ENCODE measurements around the gene TRNT1. TPM values are rescaled to one million over a fixed set of nuclear protein-coding genes. Genes with fewer than 3 reads are reported as not detected.

The TRNT1 gene
- total RNA-seq, 3 donors from 2014 or later (not counting 1 experiment from before 2014, with no cell fraction given): 33.3 to 41.9 (median 36.6) TPM

GRCh38 chr3:3087279-3087678 is 39.5 kb upstream of the TRNT1 start:
- H3K4me1 Mint-ChIP-seq: peaks cover 0 to 4% of the 10 kb centered on the region in 2 donors
- TF ChIP-seq CTCF (IDR thresholded peaks at IDR 0.05): no peak
- H3K4me3 ChIP-seq (ENCODE audit: low read length): no peak overlapping the region
- DNase-seq: no peak
- no peak overlapping the region for H3K27ac Mint-ChIP-seq
- no peaks in the 10 kb centered on the region for H3K9me3 ChIP-seq (ENCODE audit: control insufficient read depth, insufficient read depth, low read length)
- no peaks in the 10 kb centered on the region for H3K27me3 ChIP-seq (ENCODE audit: control insufficient read depth, insufficient read depth, low read length)
- H3K36me3 Mint-ChIP-seq: no peaks in the 10 kb centered on the region
- no peaks in the 10 kb centered on the region for H3K4me1 ChIP-seq (ENCODE audit: control insufficient read depth, insufficient read depth, low read length)
- peaks cover 7 to 8% of the 10 kb centered on the region in 2 donors for H3K27me3 Mint-ChIP-seq (ENCODE audit: low read depth in 2 of 2)
- H3K9me3 Mint-ChIP-seq: no peaks in the 10 kb centered on the region
- no peak for ATAC-seq
- H3K36me3 ChIP-seq (ENCODE audit: control insufficient read depth, insufficient read depth, low read length): no peaks in the 10 kb centered on the region
- no peak overlapping the region for H3K27ac ChIP-seq (ENCODE audit: low read length)
- intact Hi-C loops (cut with micrococcal nuclease): no loop called here
- no peak overlapping the region for H3K4me3 Mint-ChIP-seq

GRCh38 chr3:3087716-3088465 is 38.8 kb upstream of the TRNT1 start:
- Mint-ChIP-seq H3K36me3 (no peaks in the 10 kb centered on the region), H3K4me3 (no peak overlapping the region), H3K27ac (no peak overlapping the region), H3K9me3 (no peaks in the 10 kb centered on the region), H3K4me1 (peaks cover 0 to 4% of the 10 kb centered on the region in 2 donors), H3K27me3 (ENCODE audit: low read depth in 2 of 2) (peaks cover 7 to 8% of the 10 kb centered on the region in 2 donors)
- H3K9me3 ChIP-seq (ENCODE audit: control insufficient read depth, insufficient read depth, low read length): no peaks in the 10 kb centered on the region
- ATAC-seq (no peak), DNase-seq (no peak)
- intact Hi-C loops (cut with micrococcal nuclease): no loop called here
- H3K27ac ChIP-seq (ENCODE audit: low read length): no peak overlapping the region
- no peaks in the 10 kb centered on the region for H3K27me3 ChIP-seq (ENCODE audit: control insufficient read depth, insufficient read depth, low read length)
- H3K4me1 ChIP-seq (ENCODE audit: control insufficient read depth, insufficient read depth, low read length): no peaks in the 10 kb centered on the region
- H3K36me3 ChIP-seq (ENCODE audit: control insufficient read depth, insufficient read depth, low read length): no peaks in the 10 kb centered on the region
- no peak for TF ChIP-seq CTCF (IDR thresholded peaks at IDR 0.05)
- H3K4me3 ChIP-seq (ENCODE audit: low read length): no peak overlapping the region
- 89% methylated on average over 6 of the region's 7 CpGs for WGBS (ENCODE audit: insufficient coverage)

- Histone ChIP-seq H3K27ac (ENCODE audit: low read length) (no peak overlapping the region), H3K4me3 (ENCODE audit: low read length) (no peak overlapping the region), H3K27me3 (ENCODE audit: control insufficient read depth, insufficient read depth, low read length) (no peaks in the 10 kb centered on the region), H3K9me3 (ENCODE audit: control insufficient read depth, insufficient read depth, low read length) (no peaks in the 10 kb centered on the region), H3K4me1 (ENCODE audit: control insufficient read depth, insufficient read depth, low read length) (no peaks in the 10 kb centered on the region), H3K36me3 (ENCODE audit: control insufficient read depth, insufficient read depth, low read length) (no peaks in the 10 kb centered on the region)
- Mint-ChIP-seq H3K9me3 (no peaks in the 10 kb centered on the region), H3K4me3 (no peak overlapping the region), H3K27me3 (ENCODE audit: low read depth in 2 of 2) (peaks cover 6 to 13% of the 10 kb centered on the region in 2 donors), H3K36me3 (no peaks in the 10 kb centered on the region), H3K27ac (no peak overlapping the region), H3K4me1 (peaks cover 0 to 4% of the 10 kb centered on the region in 2 donors)
- intact Hi-C loops (cut with micrococcal nuclease): no loop called here
- WGBS (ENCODE audit: insufficient coverage): 63% methylated on average over 4 of the region's 4 CpGs
- no peak for TF ChIP-seq CTCF (IDR thresholded peaks at IDR 0.05)
- DNase-seq: no peak
- ATAC-seq: no peak
Observed at GRCh38 chr3:3089017-3089416, 37.7 kb upstream of the TRNT1 start.

GRCh38 chr3:3097958-3098357 is 28.8 kb upstream of the TRNT1 start:
- Histone ChIP-seq H3K27me3 (ENCODE audit: control insufficient read depth, insufficient read depth, low read length) (no peaks in the 10 kb centered on the region), H3K4me3 (ENCODE audit: low read length) (no peak overlapping the region), H3K27ac (ENCODE audit: low read length) (no peak overlapping the region), H3K9me3 (ENCODE audit: control insufficient read depth, insufficient read depth, low read length) (no peaks in the 10 kb centered on the region), H3K4me1 (ENCODE audit: control insufficient read depth, insufficient read depth, low read length) (no peaks in the 10 kb centered on the region), H3K36me3 (ENCODE audit: control insufficient read depth, insufficient read depth, low read length) (no peaks in the 10 kb centered on the region)
- peaks cover 11% of the 10 kb centered on the region in 2 donors for H3K27me3 Mint-ChIP-seq (ENCODE audit: low read depth in 2 of 2)
- intact Hi-C loops (cut with micrococcal nuclease): no loop called here
- H3K4me1 Mint-ChIP-seq: no peaks in the 10 kb centered on the region
- no peak overlapping the region for H3K27ac Mint-ChIP-seq
- H3K36me3 Mint-ChIP-seq: no peaks in the 10 kb centered on the region
- no peak overlapping the region for H3K4me3 Mint-ChIP-seq
- TF ChIP-seq CTCF (IDR thresholded peaks at IDR 0.05): no peak
- DNase-seq (no peak), ATAC-seq (no peak)
- no peaks in the 10 kb centered on the region for H3K9me3 Mint-ChIP-seq
- 83% methylated on average over 4 of the region's 4 CpGs for WGBS (ENCODE audit: insufficient coverage)

All from natural killer cell (primary cell).